HFFc6 (cell line): ENCODE results near the gene CLIC5. TPM values are rescaled to one million over a fixed set of nuclear protein-coding genes. Genes with fewer than 3 reads are reported as not detected.

Experiments
- DNase-seq: peaks from one replicate; pipeline ENCODE4 v3.0.0-alpha.2; 2018
- H3K27ac Mint-ChIP-seq: 2 replicates; pipeline ENCODE4 v1.8.0; 2020; ENCODE audit warnings: mild to moderate bottlenecking, mixed read lengths
- H3K27me3 Mint-ChIP-seq: 2 replicates; pipeline ENCODE4 v1.8.0; 2021; ENCODE audit warnings: mild to moderate bottlenecking, moderate library complexity, mixed read lengths; ENCODE audit not compliant: insufficient read depth
- H3K36me3 Mint-ChIP-seq: 2 replicates; pipeline ENCODE4 v1.8.0; 2021; ENCODE audit warnings: low read depth, mixed read lengths
- H3K4me1 Mint-ChIP-seq: 2 replicates; pipeline ENCODE4 v1.8.0; 2020; ENCODE audit warnings: low read depth, mixed read lengths
- H3K4me3 Mint-ChIP-seq: 2 replicates; pipeline ENCODE4 v1.8.0; 2020; ENCODE audit warnings: mild to moderate bottlenecking, moderate library complexity, mixed read lengths
- H3K9me3 Mint-ChIP-seq: 2 replicates; pipeline ENCODE4 v1.8.0; 2020; ENCODE audit warnings: mild to moderate bottlenecking, mixed read lengths
- CTCF ChIP-seq: fragments of 200-600 bp; sonication (generic); IDR thresholded peaks from 2 replicates; pipeline ENCODE4 v1.5.0; 2021; ENCODE audit warnings: antibody characterized with exemption, mild to moderate bottlenecking
- total RNA-seq, 6 experiments: library from RNA; stranded (reverse); fragmentation: NEBNext Ultra II Directional; extraction: Animal tissue kit (Norgen Biotek cat#: 25700); gene quantifications; 2 replicates in 1 of 6; 3 replicates in 5 of 6; pipeline ENCODE4 v1.2.3, GENCODE V29; 2021

CLIC5 gene
- total RNA-seq, 6 experiments from 2014 or later = not detected

- H3K4me1 Mint-ChIP-seq = peaks cover 6% of the 10 kb centered on the region
- no peak for TF ChIP-seq CTCF
- H3K4me3 Mint-ChIP-seq = no peak overlapping the region
Observed at GRCh38 chr6:46010771-46011170, 4.9 kb downstream of the CLIC5 start.

DNA sequence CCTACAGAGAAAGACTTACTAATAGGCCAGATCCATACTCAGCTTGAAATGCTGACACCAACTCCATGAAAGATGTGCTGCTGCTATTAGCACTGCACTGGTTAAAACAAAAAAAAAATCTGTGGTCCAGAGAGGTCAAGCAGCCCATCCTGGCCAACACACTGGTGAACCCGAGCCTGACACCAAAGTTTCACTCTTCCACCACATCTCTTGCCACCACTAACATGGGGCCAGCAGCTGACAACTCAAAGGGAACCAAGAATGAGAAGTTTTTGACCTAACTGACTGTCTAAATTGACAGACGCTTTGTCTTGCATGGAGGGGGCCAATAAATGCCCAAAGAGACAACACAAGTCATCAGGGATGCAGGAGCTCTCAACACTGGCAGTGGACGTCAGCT is 5.4 kb downstream of the CLIC5 start:
- DNase-seq = no peak
- H3K4me1 Mint-ChIP-seq = peaks cover 6% of the 10 kb centered on the region
- TF ChIP-seq CTCF = no peak
- no peaks in the 10 kb centered on the region for H3K9me3 Mint-ChIP-seq
- no peak overlapping the region for H3K27ac Mint-ChIP-seq
- peaks cover 19% of the 10 kb centered on the region for H3K27me3 Mint-ChIP-seq
- H3K4me3 Mint-ChIP-seq = no peak overlapping the region
- no peaks in the 10 kb centered on the region for H3K36me3 Mint-ChIP-seq

More at GRCh38 chr6:46010771-46011170, 4.9 kb downstream of the CLIC5 start:
- H3K27ac Mint-ChIP-seq = no peak overlapping the region
- no peaks in the 10 kb centered on the region for H3K36me3 Mint-ChIP-seq
- H3K27me3 Mint-ChIP-seq = peaks cover 19% of the 10 kb centered on the region
- H3K9me3 Mint-ChIP-seq = no peaks in the 10 kb centered on the region
- DNase-seq = no peak

DNA sequence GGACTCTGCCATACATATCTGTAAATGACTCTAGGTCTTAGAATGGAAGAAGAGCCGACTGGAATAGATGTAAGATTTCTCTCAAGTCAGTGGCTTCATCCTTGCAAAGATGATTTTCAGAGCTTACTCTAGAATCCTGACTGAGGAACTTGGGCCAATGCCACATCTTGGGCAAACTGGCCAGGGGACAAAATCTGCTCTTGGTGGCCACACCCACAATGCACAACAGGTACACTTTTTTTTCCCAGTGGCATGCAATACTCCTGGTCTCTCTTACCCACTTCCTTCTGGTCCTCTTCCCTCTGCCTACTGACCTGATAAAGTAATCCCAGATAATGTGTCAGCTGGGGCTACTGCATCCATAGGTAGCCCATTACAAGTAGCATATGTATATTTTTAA is 13.4 kb downstream of the CLIC5 start:
- Mint-ChIP-seq H3K36me3 (no peaks in the 10 kb centered on the region), H3K4me3 (no peak overlapping the region), H3K27me3 (peaks cover 2% of the 10 kb centered on the region; the same call in 1 of the 2 replicates), H3K27ac (no peak overlapping the region), H3K4me1 (no peaks in the 10 kb centered on the region), H3K9me3 (no peaks in the 10 kb centered on the region)
- no peak for TF ChIP-seq CTCF
- DNase-seq = no peak

DNA sequence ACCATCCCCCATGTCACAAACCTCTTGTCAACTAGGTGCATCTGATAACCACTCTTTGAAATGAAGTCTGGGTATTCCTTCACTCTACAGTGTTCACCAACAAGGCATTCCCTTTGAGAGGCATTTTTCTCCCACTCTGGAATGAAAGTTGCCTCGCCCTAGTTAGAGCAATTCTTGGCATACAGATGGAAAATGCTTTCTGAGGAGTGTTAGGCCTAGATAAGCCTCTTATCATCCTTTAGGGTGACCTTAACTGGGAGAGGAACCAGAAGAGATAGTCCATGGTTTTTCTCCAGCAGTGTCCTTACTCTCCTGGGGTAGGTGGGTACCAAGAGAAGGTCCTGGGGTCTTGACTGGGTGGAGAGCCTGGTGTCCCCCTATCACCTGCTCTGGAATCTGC is 14.8 kb downstream of the CLIC5 start:
- no peaks in the 10 kb centered on the region for H3K9me3 Mint-ChIP-seq
- no peaks in the 10 kb centered on the region for H3K4me1 Mint-ChIP-seq
- no peaks in the 10 kb centered on the region for H3K27me3 Mint-ChIP-seq
- no peak for TF ChIP-seq CTCF
- H3K36me3 Mint-ChIP-seq = no peaks in the 10 kb centered on the region
- DNase-seq = no peak
- H3K27ac Mint-ChIP-seq = no peak overlapping the region
- H3K4me3 Mint-ChIP-seq = no peak overlapping the region

DNA sequence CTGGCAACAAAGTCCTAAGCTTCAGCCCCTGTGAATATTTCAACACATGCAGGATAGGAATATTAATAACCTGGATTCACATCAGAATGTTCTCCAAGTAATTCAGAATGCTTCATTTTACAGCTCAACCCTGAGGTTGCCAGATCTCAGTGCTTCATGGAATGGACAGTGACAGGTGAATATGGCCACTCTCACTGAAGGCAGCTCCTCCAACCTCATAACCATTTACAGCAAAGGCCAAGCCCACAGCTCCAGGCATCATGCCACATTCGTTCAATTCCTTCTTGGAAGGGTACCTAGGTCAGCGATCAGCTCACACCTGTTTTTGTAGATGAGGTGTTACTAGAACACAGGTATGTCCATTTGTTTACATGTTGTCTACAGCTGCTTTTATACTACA is 17.1 kb downstream of the CLIC5 start:
- H3K27ac Mint-ChIP-seq = no peak overlapping the region
- TF ChIP-seq CTCF = no peak

More for the DNA sequence above, 17.1 kb downstream of the CLIC5 start:
- no peaks in the 10 kb centered on the region for H3K4me1 Mint-ChIP-seq
- DNase-seq = no peak
- H3K9me3 Mint-ChIP-seq = no peaks in the 10 kb centered on the region
- H3K27me3 Mint-ChIP-seq = no peaks in the 10 kb centered on the region
- H3K4me3 Mint-ChIP-seq = no peak overlapping the region
- H3K36me3 Mint-ChIP-seq = no peaks in the 10 kb centered on the region
